Activated T-cell treated with anti-CD3 and anti-CD28 coated beads for 48 hours (primary cell): Measurements from ENCODE around the gene SCUBE1.

Source experiments
- DNase-seq: peaks from one replicate; pipeline ENCODE4 v3.0.0-alpha.2; 2020; ENCODE audit warnings: low read depth

The SCUBE1 gene

DNA sequence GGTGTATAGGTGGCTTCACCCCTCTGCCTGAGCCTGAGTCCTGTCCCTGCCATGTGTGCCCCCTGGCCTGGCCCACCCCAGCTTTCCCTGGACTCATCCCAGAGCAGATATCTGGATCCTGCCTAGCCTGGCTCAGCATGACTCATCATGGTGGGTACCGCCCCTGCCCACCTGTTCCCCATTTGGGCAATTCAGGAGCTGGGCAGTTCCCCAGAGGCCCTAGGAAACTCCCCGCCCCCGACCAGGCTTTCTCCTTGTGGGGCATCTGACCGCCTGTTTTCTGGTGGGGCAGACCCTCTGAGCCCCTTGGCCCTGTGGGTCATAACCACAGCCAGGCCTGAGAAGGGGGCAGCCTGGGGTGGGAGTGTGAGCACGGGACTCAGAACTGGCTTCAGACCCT is 187.4 kb downstream of the SCUBE1 start:
- no peak for DNase-seq

- DNase-seq: no peak
These were observed 188.2 kb downstream of the SCUBE1 start for GRCh38 chr22:43154887-43155536.

GRCh38 chr22:43153899-43154298 is 189.3 kb downstream of the SCUBE1 start:
- no peak for DNase-seq

DNA sequence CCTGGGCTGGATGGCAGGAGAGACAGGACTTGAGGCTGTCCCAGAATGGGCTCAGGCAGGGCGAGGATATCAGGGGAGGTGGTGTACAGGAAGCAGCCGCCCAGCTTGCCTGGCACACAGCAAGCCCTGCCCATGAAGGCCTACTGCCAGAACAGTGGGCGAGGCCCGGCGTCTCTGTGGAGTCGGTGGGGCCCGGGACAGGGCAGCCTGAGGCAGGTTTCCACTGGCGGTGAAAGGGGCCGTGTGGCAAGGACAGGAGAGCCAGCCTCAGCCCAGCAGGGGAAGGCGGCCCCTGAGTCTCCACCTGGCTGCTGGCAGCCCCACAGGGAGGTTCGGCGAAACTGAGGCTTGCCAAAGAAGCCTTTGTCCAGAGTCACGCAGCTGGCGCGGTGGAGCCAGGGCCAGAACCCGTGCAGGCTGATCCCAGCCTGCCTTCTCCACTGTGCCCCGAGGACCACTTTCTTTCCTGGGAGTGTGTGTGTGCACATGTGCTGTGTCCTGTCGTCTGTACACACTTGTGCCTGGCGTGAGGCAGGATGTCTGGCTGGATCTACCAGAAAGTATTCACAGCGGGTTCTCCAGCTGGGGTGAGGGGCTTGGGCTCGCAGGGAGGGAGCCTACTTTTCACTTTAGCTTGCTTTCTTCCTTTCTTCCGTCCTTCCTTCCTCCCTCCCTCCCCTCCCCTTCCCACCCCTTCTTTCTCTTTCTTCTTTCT is 190.7 kb downstream of the SCUBE1 start:
- peak; percentile 48 for DNase-seq

DNA sequence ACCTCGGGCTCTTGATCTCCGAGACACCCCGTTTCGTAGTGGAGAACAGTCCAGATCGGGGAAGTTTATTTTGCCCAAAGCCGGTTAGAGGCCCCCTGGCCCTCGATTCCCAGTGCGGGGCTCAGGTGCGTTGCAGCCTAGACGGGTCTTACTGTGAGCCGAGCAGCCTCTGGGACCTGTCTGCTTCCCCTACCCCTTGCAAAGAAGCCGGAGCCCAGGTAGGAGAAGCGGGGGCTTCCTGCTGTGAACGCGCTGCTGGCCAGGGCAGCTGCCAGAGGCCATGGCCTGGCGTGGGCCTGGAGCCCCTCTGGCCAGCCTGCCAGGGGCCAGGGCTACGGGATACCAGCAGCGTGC is 191.2 kb downstream of the SCUBE1 start:
- no peak for DNase-seq

- peak; percentile 58 for DNase-seq
These were observed 191.7 kb downstream of the SCUBE1 start, which contains the start of gene TSPO for GRCh38 chr22:43151251-43152002. TSPO (plus strand) TSS chr22:43151559; CDS start chr22:43159239, 7,680 bp downstream.

- DNase-seq: no peak
These were observed 192.4 kb downstream of the SCUBE1 start for GRCh38 chr22:43150731-43151206.

- no peak for DNase-seq
These were observed 194.6 kb downstream of the SCUBE1 start for GRCh38 chr22:43148581-43148980.

GRCh38 chr22:43147821-43148220 is 195.4 kb downstream of the SCUBE1 start:
- no peak for DNase-seq
